ENCODE measurements around the gene PPP2R5C. TPM values are rescaled to one million over a fixed set of nuclear protein-coding genes. Genes with fewer than 3 reads are reported as not detected.

Gene PPP2R5C
- total and polyA plus RNA-seq, 2 donors from 2014 or later, result 65.6 to 129 TPM

- intact Hi-C loops (cut with DNase I), result no loop called here
- Histone ChIP-seq H3K4me3 (ENCODE audit: low read length in 3 of 3) (no peak overlapping the region), H3K4me1 (ENCODE audit: control insufficient read depth in 2 of 3, insufficient read depth in 2 of 3, low read depth in 1 of 3, low read length in 3 of 3) (no peaks in the 10 kb centered on the region), H3K36me3 (ENCODE audit: control insufficient read depth in 2 of 3, insufficient read depth in 3 of 3, low read length in 3 of 3) (peaks cover 0 to 51% (median 18%) of the 10 kb centered on the region in 3 donors), H3K27ac (ENCODE audit: low read depth in 2 of 2, low read length in 2 of 2) (no peak overlapping the region), H3K9me3 (ENCODE audit: control insufficient read depth in 2 of 3, insufficient read depth in 1 of 3, low read length in 3 of 3) (no peaks in the 10 kb centered on the region), H3K27me3 (ENCODE audit: control insufficient read depth, insufficient read depth, low read length) (no peaks in the 10 kb centered on the region), H3K9ac (ENCODE audit: low read length in 3 of 3) (no peak overlapping the region)
- no peak for TF ChIP-seq CTCF (IDR thresholded peaks at IDR 0.05; ENCODE audit: borderline replicate concordance, extremely low read depth, insufficient read depth)
- DNase-seq (no peak), FAIRE-seq (no peak)
These were observed 133.7 kb downstream of the PPP2R5C start for GRCh38 chr14:101895256-101895655.

GRCh38 chr14:101897326-101897725 lies 135.8 kb downstream of the PPP2R5C start:
- Histone ChIP-seq H3K27ac (ENCODE audit: low read depth in 2 of 2, low read length in 2 of 2) (no peak overlapping the region), H3K36me3 (ENCODE audit: control insufficient read depth in 2 of 3, insufficient read depth in 3 of 3, low read length in 3 of 3) (peaks cover 0 to 53% (median 31%) of the 10 kb centered on the region in 3 donors), H3K4me1 (ENCODE audit: control insufficient read depth in 2 of 3, insufficient read depth in 2 of 3, low read depth in 1 of 3, low read length in 3 of 3) (no peaks in the 10 kb centered on the region), H3K9me3 (ENCODE audit: control insufficient read depth in 2 of 3, insufficient read depth in 1 of 3, low read length in 3 of 3) (no peaks in the 10 kb centered on the region), H3K4me3 (ENCODE audit: low read length in 3 of 3) (no peak overlapping the region), H3K9ac (ENCODE audit: low read length in 3 of 3) (no peak overlapping the region), H3K27me3 (ENCODE audit: control insufficient read depth, insufficient read depth, low read length) (no peaks in the 10 kb centered on the region)
- intact Hi-C loops (cut with DNase I), result no loop called here
- FAIRE-seq, result no peak
- no peak for TF ChIP-seq CTCF (IDR thresholded peaks at IDR 0.05; ENCODE audit: borderline replicate concordance, extremely low read depth, insufficient read depth)
- no peak for DNase-seq

- H3K4me1 ChIP-seq (ENCODE audit: control insufficient read depth in 2 of 3, insufficient read depth in 2 of 3, low read depth in 1 of 3, low read length in 3 of 3), result no peaks in the 10 kb centered on the region
- no peak for TF ChIP-seq CTCF (IDR thresholded peaks at IDR 0.05; ENCODE audit: borderline replicate concordance, extremely low read depth, insufficient read depth)
- peaks cover 2 to 49% (median 40%) of the 10 kb centered on the region in 3 donors for H3K36me3 ChIP-seq (ENCODE audit: control insufficient read depth in 2 of 3, insufficient read depth in 3 of 3, low read length in 3 of 3)
- H3K27me3 ChIP-seq (ENCODE audit: control insufficient read depth, insufficient read depth, low read length), result no peaks in the 10 kb centered on the region
- DNase-seq (no peak), FAIRE-seq (no peak)
- no peaks in the 10 kb centered on the region for H3K9me3 ChIP-seq (ENCODE audit: control insufficient read depth in 2 of 3, insufficient read depth in 1 of 3, low read length in 3 of 3)
- H3K4me3 ChIP-seq (ENCODE audit: low read length in 3 of 3), result no peak overlapping the region
- H3K27ac ChIP-seq (ENCODE audit: low read depth in 2 of 2, low read length in 2 of 2), result no peak overlapping the region
- intact Hi-C loops (cut with DNase I), result no loop called here
- no peak overlapping the region for H3K9ac ChIP-seq (ENCODE audit: low read length in 3 of 3)
These were observed 136.9 kb downstream of the PPP2R5C start for GRCh38 chr14:101898416-101898815.

GRCh38 chr14:101899263-101899662 lies 137.8 kb downstream of the PPP2R5C start:
- Histone ChIP-seq H3K27ac (ENCODE audit: low read depth in 2 of 2, low read length in 2 of 2) (no peak overlapping the region), H3K9ac (ENCODE audit: low read length in 3 of 3) (no peak overlapping the region), H3K9me3 (ENCODE audit: control insufficient read depth in 2 of 3, insufficient read depth in 1 of 3, low read length in 3 of 3) (no peaks in the 10 kb centered on the region), H3K36me3 (ENCODE audit: control insufficient read depth in 2 of 3, insufficient read depth in 3 of 3, low read length in 3 of 3) (peaks cover 2 to 49% (median 40%) of the 10 kb centered on the region in 3 donors), H3K4me3 (ENCODE audit: low read length in 3 of 3) (no peak overlapping the region), H3K4me1 (ENCODE audit: control insufficient read depth in 2 of 3, insufficient read depth in 2 of 3, low read depth in 1 of 3, low read length in 3 of 3) (no peaks in the 10 kb centered on the region), H3K27me3 (ENCODE audit: control insufficient read depth, insufficient read depth, low read length) (no peaks in the 10 kb centered on the region)
- TF ChIP-seq CTCF (IDR thresholded peaks at IDR 0.05; ENCODE audit: borderline replicate concordance, extremely low read depth, insufficient read depth), result no peak
- FAIRE-seq, result no peak
- intact Hi-C loops (cut with DNase I), result no loop called here
- no peak for DNase-seq

Data from kidney (tissue), 14 donors.